ENCODE data around the gene IFITM5. TPM values are rescaled to one million over a fixed set of nuclear protein-coding genes. Genes with fewer than 3 reads are reported as not detected.

IFITM5 gene
- polyA plus RNA-seq, 3 donors, result not detected

GRCh38 chr11:253886-254270 lies 45.4 kb downstream of the IFITM5 start:
- no peak overlapping the region for H3K4me2 ChIP-seq (replicated peaks; ENCODE audit: extremely low read depth, low read length, poor library complexity, severe bottlenecking)
- no peaks in the 10 kb centered on the region for H3K27me3 ChIP-seq (ENCODE audit: control insufficient read depth in 2 of 2, insufficient read depth in 2 of 2, low read length in 2 of 2)
- H3K36me3 ChIP-seq (replicated peaks in 1 of 2; ENCODE audit: control insufficient read depth in 1 of 2, insufficient read depth in 2 of 2, low read length in 2 of 2), result peaks cover 48 to 49% of the 10 kb centered on the region in 2 donors
- WGBS (ENCODE audit: insufficient coverage), result 96% methylated on average over 4 of the region's 5 CpGs
- intact Hi-C loops (cut with micrococcal nuclease), result loop anchor here (5.0 kb wide), 4 partner anchors 33 to 103 kb away; partner anchors contain the start of genes IFITM2 (in 1 of the 2) and PGGHG (in 1 of the 2)
- peak overlapping the region in 1 of 7 donors; percentile 32 for H3K27ac Mint-ChIP-seq
- H3K9ac ChIP-seq (ENCODE audit: insufficient read depth, low read length, poor library complexity, severe bottlenecking), result no peak overlapping the region
- no peak overlapping the region for H2AFZ ChIP-seq (ENCODE audit: insufficient read depth, low read depth, low read length, poor library complexity, severe bottlenecking)
- no peak for DNase-seq
- H3K4me1 ChIP-seq (ENCODE audit: control insufficient read depth in 1 of 2, insufficient read depth in 2 of 2, low read length in 2 of 2), result no peaks in the 10 kb centered on the region
- TF ChIP-seq CTCF (IDR thresholded peaks at IDR 0.05), result no peak
- H3K4me3 ChIP-seq (replicated peaks in 1 of 3; ENCODE audit: low read depth in 2 of 3, low read length in 3 of 3), result no peak overlapping the region
- no peaks in the 10 kb centered on the region for H3K9me3 Mint-ChIP-seq
- peaks cover 6% of the 10 kb centered on the region for H3K4me1 Mint-ChIP-seq
- H3K79me2 ChIP-seq (ENCODE audit: insufficient read depth, low read length), result no peaks in the 10 kb centered on the region
- H3K27ac ChIP-seq (ENCODE audit: low read depth in 1 of 2, low read length in 2 of 2), result no peak overlapping the region
- H4K20me1 ChIP-seq (ENCODE audit: insufficient read depth, low read length), result no peaks in the 10 kb centered on the region
- H3K36me3 Mint-ChIP-seq, result peaks cover 45 to 51% of the 10 kb centered on the region in 2 donors
- peaks cover 0 to 4% (median 3%) of the 10 kb centered on the region in 3 donors for H3K27me3 Mint-ChIP-seq (ENCODE audit: low read depth in 3 of 3)
- H3K4me3 Mint-ChIP-seq, result no peak overlapping the region
- no peaks in the 10 kb centered on the region for H3K9me3 ChIP-seq (replicated peaks in 1 of 2; ENCODE audit: control insufficient read depth in 1 of 2, insufficient read depth in 1 of 2, low read length in 2 of 2)

GRCh38 chr11:253160-253885 lies 46.0 kb downstream of the IFITM5 start:
- Histone ChIP-seq H3K27me3 (ENCODE audit: control insufficient read depth in 2 of 2, insufficient read depth in 2 of 2, low read length in 2 of 2) (no peaks in the 10 kb centered on the region), H3K79me2 (ENCODE audit: insufficient read depth, low read length) (no peaks in the 10 kb centered on the region), H3K4me3 (replicated peaks in 1 of 3; ENCODE audit: low read depth in 2 of 3, low read length in 3 of 3) (no peak overlapping the region), H3K4me1 (ENCODE audit: control insufficient read depth in 1 of 2, insufficient read depth in 2 of 2, low read length in 2 of 2) (no peaks in the 10 kb centered on the region), H3K9me3 (replicated peaks in 1 of 2; ENCODE audit: control insufficient read depth in 1 of 2, insufficient read depth in 1 of 2, low read length in 2 of 2) (no peaks in the 10 kb centered on the region), H2AFZ (ENCODE audit: insufficient read depth, low read depth, low read length, poor library complexity, severe bottlenecking) (no peak overlapping the region), H4K20me1 (ENCODE audit: insufficient read depth, low read length) (no peaks in the 10 kb centered on the region), H3K4me2 (replicated peaks; ENCODE audit: extremely low read depth, low read length, poor library complexity, severe bottlenecking) (no peak overlapping the region), H3K36me3 (replicated peaks in 1 of 2; ENCODE audit: control insufficient read depth in 1 of 2, insufficient read depth in 2 of 2, low read length in 2 of 2) (peaks cover 53 to 55% of the 10 kb centered on the region in 2 donors), H3K27ac (ENCODE audit: low read depth in 1 of 2, low read length in 2 of 2) (peak overlapping the region in 1 of 2 donors; percentile 5), H3K9ac (ENCODE audit: insufficient read depth, low read length, poor library complexity, severe bottlenecking) (no peak overlapping the region)
- WGBS (ENCODE audit: insufficient coverage), result 87% methylated on average over 11 of the region's 13 CpGs
- Mint-ChIP-seq H3K4me3 (no peak overlapping the region), H3K27ac (no peak overlapping the region), H3K9me3 (no peaks in the 10 kb centered on the region), H3K4me1 (peaks cover 6% of the 10 kb centered on the region), H3K27me3 (ENCODE audit: low read depth in 3 of 3) (peaks cover 0 to 4% (median 0%) of the 10 kb centered on the region in 3 donors), H3K36me3 (peaks cover 50 to 56% of the 10 kb centered on the region in 2 donors)
- DNase-seq, result no peak
- intact Hi-C loops (cut with micrococcal nuclease), result loop anchor here (5.0 kb wide), 4 partner anchors 34 to 104 kb away; partner anchors contain the start of genes IFITM2 (in 1 of the 2) and PGGHG (in 1 of the 2)
- TF ChIP-seq CTCF (IDR thresholded peaks at IDR 0.05), result no peak
